HEK293 (cell line): ENCODE results near the gene SLC25A11.

Experiments
- AEBP2 ChIP-seq: fragments of 450-650 bp; formaldehyde crosslinking; IDR thresholded peaks from 2 replicates; pipeline ENCODE4 v1.5.1; 2016; ENCODE audit warnings: missing biosample characterization, missing genetic modification characterization, borderline replicate concordance
- BCL11B ChIP-seq: fragments of 450-650 bp; formaldehyde crosslinking; IDR thresholded peaks from 2 replicates; pipeline ENCODE4 v1.5.1; 2016; ENCODE audit warnings: low read depth, missing biosample characterization, missing genetic modification characterization
- KLF1 ChIP-seq: fragments of 450-650 bp; formaldehyde crosslinking; IDR thresholded peaks from 2 replicates; pipeline ENCODE4 v1.5.1; 2016; ENCODE audit warnings: missing biosample characterization, missing genetic modification characterization
- KLF16 ChIP-seq: fragments of 450-650 bp; formaldehyde crosslinking; IDR thresholded peaks from 2 replicates; pipeline ENCODE4 v1.5.1; 2017; ENCODE audit warnings: missing biosample characterization, missing genetic modification characterization
- KLF9 ChIP-seq: fragments of 450-650 bp; formaldehyde crosslinking; IDR thresholded peaks from 2 replicates; pipeline ENCODE4 v1.5.1; 2016; ENCODE audit warnings: missing biosample characterization, missing genetic modification characterization, low read depth
- PRDM2 ChIP-seq: fragments of 450-650 bp; formaldehyde crosslinking; IDR thresholded peaks from 2 replicates; pipeline ENCODE4 v1.5.1; 2016; ENCODE audit warnings: missing biosample characterization, missing genetic modification characterization, borderline replicate concordance
- SP3 ChIP-seq: fragments of 450-650 bp; formaldehyde crosslinking; IDR thresholded peaks from 2 replicates; pipeline ENCODE4 v1.5.1; 2016; ENCODE audit warnings: missing biosample characterization, missing genetic modification characterization
- SP7 ChIP-seq: fragments of 450-650 bp; formaldehyde crosslinking; IDR thresholded peaks from 2 replicates; pipeline ENCODE4 v1.5.1; 2016; ENCODE audit warnings: missing biosample characterization, missing genetic modification characterization
- ZBTB26 ChIP-seq: fragments of 450-650 bp; formaldehyde crosslinking; optimal IDR thresholded peaks from 2 replicates; pipeline ENCODE3; 2016; ENCODE audit warnings: missing biosample characterization, mild to moderate bottlenecking, missing genetic modification characterization
- ZBTB48 ChIP-seq: fragments of 450-650 bp; formaldehyde crosslinking; IDR thresholded peaks from 2 replicates; pipeline ENCODE4 v1.5.1; 2016; ENCODE audit warnings: missing biosample characterization, missing genetic modification characterization
- ZFHX2 ChIP-seq: fragments of 450-650 bp; formaldehyde crosslinking; conservative IDR thresholded peaks from 2 replicates; pipeline ENCODE4 v1.5.1; 2016; ENCODE audit warnings: missing biosample characterization, missing genetic modification characterization
- ZNF155 ChIP-seq: fragments of 450-650 bp; formaldehyde crosslinking; IDR thresholded peaks from 2 replicates; pipeline ENCODE4 v1.5.1; 2016; ENCODE audit warnings: missing biosample characterization, missing genetic modification characterization
- ZNF366 ChIP-seq: fragments of 450-650 bp; formaldehyde crosslinking; conservative IDR thresholded peaks from 2 replicates; pipeline ENCODE4 v1.5.1; 2016; ENCODE audit warnings: missing biosample characterization, missing genetic modification characterization
- ZNF558 ChIP-seq: fragments of 450-650 bp; formaldehyde crosslinking; IDR thresholded peaks from 2 replicates; pipeline ENCODE4 v1.5.1; 2016; ENCODE audit warnings: missing biosample characterization, missing genetic modification characterization
- ZNF596 ChIP-seq: fragments of 450-650 bp; IDR thresholded peaks from 2 replicates; pipeline ENCODE4 v1.5.0; 2018; ENCODE audit warnings: missing biosample characterization, mild to moderate bottlenecking, missing genetic modification characterization, moderate library complexity
- ZNF626 ChIP-seq: fragments of 450-650 bp; sonication (Bioruptor Pico); formaldehyde crosslinking; IDR thresholded peaks from 2 replicates; pipeline ENCODE4 v1.5.1; 2018; ENCODE audit warnings: missing biosample characterization, missing genetic modification characterization, inconsistent platforms
- ZNF658 ChIP-seq: fragments of 450-650 bp; formaldehyde crosslinking; IDR thresholded peaks from 2 replicates; pipeline ENCODE4; 2016; ENCODE audit warnings: missing biosample characterization, missing genetic modification characterization
- ZNF677 ChIP-seq: fragments of 450-650 bp; IDR thresholded peaks from 2 replicates; pipeline ENCODE4 v1.5.0; 2018; ENCODE audit warnings: missing biosample characterization, mild to moderate bottlenecking, missing genetic modification characterization, moderate library complexity
- ZNF692 ChIP-seq: fragments of 450-650 bp; formaldehyde crosslinking; IDR thresholded peaks from 2 replicates; pipeline ENCODE4 v1.5.1; 2016; ENCODE audit warnings: missing biosample characterization, missing genetic modification characterization
- ZNF747 ChIP-seq: fragments of 450-650 bp; formaldehyde crosslinking; IDR thresholded peaks from 2 replicates; pipeline ENCODE4 v1.5.1; 2016; ENCODE audit warnings: missing biosample characterization, missing genetic modification characterization
- ZNF843 ChIP-seq: fragments of 450-650 bp; formaldehyde crosslinking; IDR thresholded peaks from 2 replicates; pipeline ENCODE4 v1.5.1; 2016; ENCODE audit warnings: missing biosample characterization, missing genetic modification characterization
- ZSCAN30 ChIP-seq: fragments of 450-650 bp; IDR thresholded peaks from 2 replicates; pipeline ENCODE4 v1.5.1; 2018; ENCODE audit warnings: missing biosample characterization, mild to moderate bottlenecking, missing genetic modification characterization, moderate library complexity
- ZSCAN5A ChIP-seq: fragments of 450-650 bp; formaldehyde crosslinking; IDR thresholded peaks from 2 replicates; pipeline ENCODE4 v1.5.1; 2016; ENCODE audit warnings: missing biosample characterization, missing genetic modification characterization
- TF ChIP-seq, protein P1 (sequence below): fragments of 450-650 bp; formaldehyde crosslinking; IDR thresholded peaks from 2 replicates; pipeline ENCODE4 v1.5.1; 2016; ENCODE audit warnings: missing biosample characterization, missing genetic modification characterization

SLC25A11 gene

GRCh38 chr17:4949321-4950074, 9.7 kb upstream of the SLC25A11 start (continued):
- TF ChIP-seq ZSCAN5A (tag by site-specific recombination) (peak; percentile 78; the same call in 1 of the 2 replicates), ZNF843 (tag by site-specific recombination) (0 out of 2 replicates have a peak, but pooled peaks have one; percentile 12), ZNF692 (tag by site-specific recombination) (peak; percentile 37; the same call in 1 of the 2 replicates), SP7 (peak; percentile 75; the same call in 1 of the 2 replicates), SP3 (tag by site-specific recombination) (peak; percentile 68; the same call in 1 of the 2 replicates), ZNF558 (tag by site-specific recombination) (no peak), ZBTB26 (tag by site-specific recombination) (peak; percentile 96), KLF16 (tag by site-specific recombination) (peak; percentile 63; the same call in 1 of the 2 replicates), KLF1 (tag by site-specific recombination) (peak; percentile 99), BCL11B (tag by site-specific recombination) (peak; percentile 86), ZNF677 (tag by site-specific recombination) (no peak), PRDM2 (tag by site-specific recombination) (no peak), KLF9 (tag by site-specific recombination) (peak; percentile 73; the same call in 1 of the 2 replicates), ZNF596 (tag by site-specific recombination) (0 out of 2 replicates have a peak, but pooled peaks have one; percentile 26), ZSCAN30 (tag by site-specific recombination) (peak; percentile 36; the same call in 1 of the 2 replicates), ZNF626 (tag by site-specific recombination) (no peak), ZNF658 (tag by site-specific recombination) (no peak), ZNF366 (tag by site-specific recombination) (no peak), ZNF747 (tag by site-specific recombination) (no peak), ZBTB48 (tag by site-specific recombination) (peak; percentile 96), AEBP2 (tag by site-specific recombination) (no peak), ZFHX2 (tag by site-specific recombination) (peak; percentile 48), ZNF155 (tag by site-specific recombination) (no peak)
- TF ChIP-seq, protein P1, sequence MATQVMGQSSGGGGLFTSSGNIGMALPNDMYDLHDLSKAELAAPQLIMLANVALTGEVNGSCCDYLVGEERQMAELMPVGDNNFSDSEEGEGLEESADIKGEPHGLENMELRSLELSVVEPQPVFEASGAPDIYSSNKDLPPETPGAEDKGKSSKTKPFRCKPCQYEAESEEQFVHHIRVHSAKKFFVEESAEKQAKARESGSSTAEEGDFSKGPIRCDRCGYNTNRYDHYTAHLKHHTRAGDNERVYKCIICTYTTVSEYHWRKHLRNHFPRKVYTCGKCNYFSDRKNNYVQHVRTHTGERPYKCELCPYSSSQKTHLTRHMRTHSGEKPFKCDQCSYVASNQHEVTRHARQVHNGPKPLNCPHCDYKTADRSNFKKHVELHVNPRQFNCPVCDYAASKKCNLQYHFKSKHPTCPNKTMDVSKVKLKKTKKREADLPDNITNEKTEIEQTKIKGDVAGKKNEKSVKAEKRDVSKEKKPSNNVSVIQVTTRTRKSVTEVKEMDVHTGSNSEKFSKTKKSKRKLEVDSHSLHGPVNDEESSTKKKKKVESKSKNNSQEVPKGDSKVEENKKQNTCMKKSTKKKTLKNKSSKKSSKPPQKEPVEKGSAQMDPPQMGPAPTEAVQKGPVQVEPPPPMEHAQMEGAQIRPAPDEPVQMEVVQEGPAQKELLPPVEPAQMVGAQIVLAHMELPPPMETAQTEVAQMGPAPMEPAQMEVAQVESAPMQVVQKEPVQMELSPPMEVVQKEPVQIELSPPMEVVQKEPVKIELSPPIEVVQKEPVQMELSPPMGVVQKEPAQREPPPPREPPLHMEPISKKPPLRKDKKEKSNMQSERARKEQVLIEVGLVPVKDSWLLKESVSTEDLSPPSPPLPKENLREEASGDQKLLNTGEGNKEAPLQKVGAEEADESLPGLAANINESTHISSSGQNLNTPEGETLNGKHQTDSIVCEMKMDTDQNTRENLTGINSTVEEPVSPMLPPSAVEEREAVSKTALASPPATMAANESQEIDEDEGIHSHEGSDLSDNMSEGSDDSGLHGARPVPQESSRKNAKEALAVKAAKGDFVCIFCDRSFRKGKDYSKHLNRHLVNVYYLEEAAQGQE (tag by site-specific recombination) = no peak
